GM12891 (cell line): ENCODE data around the gene TMEM45B.

Source experiments
- POLR2A ChIP-seq: IDR thresholded peaks from 2 replicates; pipeline ENCODE4 v1.6.1; 2011; ENCODE audit warnings: low read depth, low read length, control low read depth
- POLR2AphosphoS5 ChIP-seq: IDR thresholded peaks from 2 replicates; pipeline ENCODE4 v1.6.1; 2011; ENCODE audit warnings: low read depth, low read length, control low read depth
- POU2F2 ChIP-seq: IDR thresholded peaks from 2 replicates; pipeline ENCODE4 v1.6.1; 2011; ENCODE audit warnings: low read depth, mild to moderate bottlenecking, control low read depth, low read length, moderate library complexity
- TAF1 ChIP-seq: IDR thresholded peaks from 2 replicates; pipeline ENCODE4 v1.6.1; 2011; ENCODE audit warnings: low read depth, low read length, control low read depth

- TF ChIP-seq POLR2A (no peak), POLR2AphosphoS5 (no peak), TAF1 (no peak), POU2F2 (no peak)
These were observed 47.8 kb upstream of the TMEM45B start for GRCh38 chr11:129767827-129768226.
